Prostate gland (tissue), 2 donors: ENCODE results near the gene SLC22A13.

ENCODE experiments used
- POLR2A ChIP-seq: fragments of 450-650 bp; IDR thresholded peaks from one replicate; pipeline ENCODE4 v1.6.1; 2016; ENCODE audit warnings: antibody characterized with exemption, mild to moderate bottlenecking
- TF ChIP-seq, protein P1 (sequence below), 4 experiments: fragments of 200-600 bp in 2 of 4; fragments of 450-650 bp in 2 of 4; sonication (generic) in 2 of 4; IDR thresholded peaks; 1 replicate in 3 of 4; 2 replicates in 1 of 4; pipeline ENCODE4 v1.5.1; 2016 to 2019; ENCODE audit warnings: antibody characterized with exemption in 4 of 4, mild to moderate bottlenecking in 2 of 4, moderate library complexity in 2 of 4

DNA sequence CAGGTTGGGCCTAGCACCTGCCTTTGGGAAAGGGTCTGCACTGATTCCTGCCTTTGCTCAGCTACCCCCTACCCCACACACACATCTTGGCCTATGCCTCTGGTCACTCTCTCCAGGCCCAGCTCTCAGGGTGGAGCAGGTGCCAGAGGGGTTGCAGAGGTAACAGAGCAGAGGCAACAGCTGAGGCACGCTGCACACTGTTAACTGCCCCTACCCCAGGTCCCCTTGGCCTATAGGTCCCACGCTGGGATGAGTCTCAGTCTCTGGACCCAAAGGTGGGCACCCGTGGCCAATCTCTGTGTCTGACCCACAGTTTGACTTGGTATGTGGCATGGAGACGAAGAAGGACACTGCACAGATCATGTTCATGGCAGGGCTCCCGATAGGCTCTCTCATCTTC lies 41.3 kb downstream of the SLC22A13 start:
- TF ChIP-seq, protein P1, sequence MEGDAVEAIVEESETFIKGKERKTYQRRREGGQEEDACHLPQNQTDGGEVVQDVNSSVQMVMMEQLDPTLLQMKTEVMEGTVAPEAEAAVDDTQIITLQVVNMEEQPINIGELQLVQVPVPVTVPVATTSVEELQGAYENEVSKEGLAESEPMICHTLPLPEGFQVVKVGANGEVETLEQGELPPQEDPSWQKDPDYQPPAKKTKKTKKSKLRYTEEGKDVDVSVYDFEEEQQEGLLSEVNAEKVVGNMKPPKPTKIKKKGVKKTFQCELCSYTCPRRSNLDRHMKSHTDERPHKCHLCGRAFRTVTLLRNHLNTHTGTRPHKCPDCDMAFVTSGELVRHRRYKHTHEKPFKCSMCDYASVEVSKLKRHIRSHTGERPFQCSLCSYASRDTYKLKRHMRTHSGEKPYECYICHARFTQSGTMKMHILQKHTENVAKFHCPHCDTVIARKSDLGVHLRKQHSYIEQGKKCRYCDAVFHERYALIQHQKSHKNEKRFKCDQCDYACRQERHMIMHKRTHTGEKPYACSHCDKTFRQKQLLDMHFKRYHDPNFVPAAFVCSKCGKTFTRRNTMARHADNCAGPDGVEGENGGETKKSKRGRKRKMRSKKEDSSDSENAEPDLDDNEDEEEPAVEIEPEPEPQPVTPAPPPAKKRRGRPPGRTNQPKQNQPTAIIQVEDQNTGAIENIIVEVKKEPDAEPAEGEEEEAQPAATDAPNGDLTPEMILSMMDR (IDR thresholded peaks at IDR 0.05): no peak
- no peak for TF ChIP-seq POLR2A
